Hematopoietic multipotent progenitor cell treated with erythropoietin and hydrocortisone succinate and interleukin-3 and kit ligand, for 8 days (in vitro differentiated cells): ENCODE results near the gene MYO1D.
"Not testable (repeated sequence)": the region's sequence is repeated elsewhere in the genome, so short reads cannot be mapped to it uniquely, and the experiment has no call there.

Experiments
- DNase-seq: peaks from one replicate; pipeline ENCODE4 v3.0.0-alpha.2; 2015

The MYO1D gene

GRCh38 chr17:32563583-32563982 is 313.3 kb downstream of the MYO1D start:
- no peak for DNase-seq

- DNase-seq, result no peak
Observed at GRCh38 chr17:32558997-32559650, 317.8 kb downstream of the MYO1D start.

- DNase-seq, result no peak
Observed at GRCh38 chr17:32558326-32558955, 318.5 kb downstream of the MYO1D start.

- DNase-seq, result no peak
Observed at GRCh38 chr17:32555611-32556310, 321.2 kb downstream of the MYO1D start.

- no peak for DNase-seq
Observed at GRCh38 chr17:32553168-32553567, 323.8 kb downstream of the MYO1D start.

- no peak for DNase-seq
Observed at GRCh38 chr17:32552280-32552679, 324.6 kb downstream of the MYO1D start.

GRCh38 chr17:32551186-32551955 is 325.6 kb downstream of the MYO1D start:
- DNase-seq, result no peak

- DNase-seq, result no peak
Observed at GRCh38 chr17:32549559-32549958, 327.4 kb downstream of the MYO1D start.

GRCh38 chr17:32546031-32546444 is 330.9 kb downstream of the MYO1D start:
- DNase-seq, result no peak

GRCh38 chr17:32542186-32542585 is 334.7 kb downstream of the MYO1D start:
- DNase-seq, result peak; percentile 89

- DNase-seq, result no peak
Observed at GRCh38 chr17:32541640-32542039, 335.3 kb downstream of the MYO1D start.

- DNase-seq, result peak; percentile 53
Observed at GRCh38 chr17:32536736-32537643, 339.9 kb downstream of the MYO1D start.

GRCh38 chr17:32533296-32533695 is 343.6 kb downstream of the MYO1D start:
- DNase-seq, result no peak

GRCh38 chr17:32529604-32530003 is 347.3 kb downstream of the MYO1D start:
- DNase-seq, result no peak

GRCh38 chr17:32528825-32529224 is 348.1 kb downstream of the MYO1D start:
- no peak for DNase-seq

GRCh38 chr17:32527146-32527545 is 349.8 kb downstream of the MYO1D start:
- no peak for DNase-seq

- no peak for DNase-seq
Observed at GRCh38 chr17:32525122-32525521, 351.8 kb downstream of the MYO1D start.

- DNase-seq, result not testable (repeated sequence)
Observed at GRCh38 chr17:32524553-32524880, 352.4 kb downstream of the MYO1D start.

GRCh38 chr17:32523827-32524552 is 352.9 kb downstream of the MYO1D start:
- DNase-seq, result no peak

- no peak for DNase-seq
Observed at GRCh38 chr17:32523017-32523680, 353.8 kb downstream of the MYO1D start.

GRCh38 chr17:32520737-32521404 is 356.1 kb downstream of the MYO1D start:
- DNase-seq, result no peak
